Aorta (tissue), 5 donors: ENCODE results near the gene SPATA32. TPM values are rescaled to one million over a fixed set of nuclear protein-coding genes. Genes with fewer than 3 reads are reported as not detected.
A peak's percentile ranks its signal among the peaks of the same experiment; 100 is the strongest.

Experiments used
- ATAC-seq: fragments of 200-7000 bp; cut with Tn5 transposase; one replicate; pipeline ENCODE4 v1.9.1; 2022; ENCODE audit warnings: moderate library complexity; ENCODE audit not compliant: low FRiP score
- DNase-seq, 2 donors: peaks; one replicate each; pipeline ENCODE4 v3.0.0-alpha.2; 2020
- H3K27ac ChIP-seq, 2 donors: one replicate each; pipeline ENCODE4 v1.5.1; 2013; ENCODE audit warnings: low read length in 2 of 2, mild to moderate bottlenecking in 2 of 2, moderate library complexity in 2 of 2, control low read depth in 1 of 2, inconsistent platforms in 1 of 2, low read depth in 1 of 2
- H3K27me3 ChIP-seq, 2 donors: one replicate each; pipeline ENCODE4 v1.6.1; 2013; ENCODE audit warnings: control low read depth in 1 of 2, low read length in 1 of 2, mild to moderate bottlenecking in 1 of 2, moderate library complexity in 1 of 2; ENCODE audit not compliant: insufficient read depth in 2 of 2, control insufficient read depth in 1 of 2
- H3K36me3 ChIP-seq, 2 donors: one replicate each; pipeline ENCODE4 v1.6.1; 2013; ENCODE audit warnings: control low read depth in 1 of 2, low read length in 1 of 2, mild to moderate bottlenecking in 1 of 2; ENCODE audit not compliant: insufficient read depth in 2 of 2, control insufficient read depth in 1 of 2
- H3K4me1 ChIP-seq, 2 donors: one replicate each; pipeline ENCODE4 v1.6.1; 2013; ENCODE audit warnings: low read length in 2 of 2, control low read depth in 1 of 2, mild to moderate bottlenecking in 1 of 2, moderate library complexity in 1 of 2; ENCODE audit not compliant: insufficient read depth in 2 of 2, control insufficient read depth in 1 of 2
- H3K4me3 ChIP-seq, 2 donors: one replicate each; pipeline ENCODE4 v1.5.1; 2013; ENCODE audit warnings: low read length in 2 of 2, control low read depth in 1 of 2, mild to moderate bottlenecking in 1 of 2
- H3K9me3 ChIP-seq: one replicate; pipeline ENCODE4 v1.6.1; 2013; ENCODE audit warnings: mild to moderate bottlenecking, low read length; ENCODE audit not compliant: control insufficient read depth
- WGBS, 2 donors: extraction: QIAGEN DNeasy Blood & Tissue Kit; methylation state at CpG; one replicate each; pipeline ENCODE4 v1.1.7; 2013; 5-methylcytosine and 5-hydroxymethylcytosine counted together
- intact Hi-C, 2 donors: fragments of 100-400 bp; cut with DNase I; formaldehyde crosslinking; loops; one replicate each; pipeline versions ENCODE4 v1.14.2 to v1.15.0; 2022
- polyA plus RNA-seq, 2 donors: library from polyadenylated mRNA; stranded (reverse); fragments of 200-250 nt; gene quantifications; one replicate each; pipeline ENCODE4 v1.2.3, GENCODE V29; 2013
- total RNA-seq, 2 donors: library from RNA; stranded (reverse); fragmentation: NEBNext Ultra II Directional; extraction: Animal tissue kit (Norgen Biotek cat#: 25700); gene quantifications; one replicate each; pipeline ENCODE4 v1.2.1, GENCODE V29; 2021
- donor health status: healthy with polysubstance abuse.
- donor health status: Bipolar disorder and iron deficiency.
- donor health status: DM: no; HTN: no; CAD: no.
- donor health status: DM: no; HTN: no; CAD: no.
- donor health status: DM: yes; HTN: yes; CAD: no.

SPATA32 gene
- total and polyA plus RNA-seq, 4 donors = not detected

GRCh38 chr17:45289301-45290268 is 27.7 kb upstream of the SPATA32 start:
- H3K9me3 ChIP-seq = no peaks in the 10 kb centered on the region
- DNase-seq (no peak), ATAC-seq (no peak)
- peaks cover 0 to 2% of the 10 kb centered on the region in 2 donors for H3K36me3 ChIP-seq
- H3K4me3 ChIP-seq = no peak overlapping the region
- WGBS, 2 donors = 86 to 87% methylated on average over 15 of the region's 15 CpGs
- H3K27me3 ChIP-seq = no peaks in the 10 kb centered on the region
- H3K4me1 ChIP-seq = peaks cover 8 to 10% of the 10 kb centered on the region in 2 donors
- H3K27ac ChIP-seq = no peak overlapping the region
- intact Hi-C loops = loop anchor here in 1 of 2 donors (5.0 kb wide), 1 partner anchor 83 kb away; no protein-coding TSS in a partner anchor

GRCh38 chr17:45288825-45289224 is 26.9 kb upstream of the SPATA32 start:
- Histone ChIP-seq H3K9me3 (no peaks in the 10 kb centered on the region), H3K27me3 (no peaks in the 10 kb centered on the region), H3K36me3 (peaks cover 0 to 2% of the 10 kb centered on the region in 2 donors), H3K4me3 (no peak overlapping the region), H3K27ac (no peak overlapping the region), H3K4me1 (peaks cover 3 to 9% of the 10 kb centered on the region in 2 donors)
- ATAC-seq (no peak), DNase-seq (no peak)
- 34 to 45% methylated on average over 10 of the region's 10 CpGs for WGBS, 2 donors
- intact Hi-C loops = no loop called here

- H3K4me3 ChIP-seq = no peak overlapping the region
- intact Hi-C loops = no loop called here
- 71 to 73% methylated on average over 10 of the region's 10 CpGs for WGBS, 2 donors
Observed at GRCh38 chr17:45287526-45288500, 25.9 kb upstream of the SPATA32 start.

GRCh38 chr17:45286286-45286685 is 24.4 kb upstream of the SPATA32 start:
- Histone ChIP-seq H3K4me1 (no peaks in the 10 kb centered on the region), H3K4me3 (no peak overlapping the region), H3K36me3 (peaks cover 0 to 2% of the 10 kb centered on the region in 2 donors), H3K27ac (no peak overlapping the region), H3K27me3 (no peaks in the 10 kb centered on the region), H3K9me3 (no peaks in the 10 kb centered on the region)
- 91 to 96% methylated on average over 5 of the region's 5 CpGs for WGBS, 2 donors
- intact Hi-C loops = no loop called here
- no peak for DNase-seq
- no peak for ATAC-seq

More at GRCh38 chr17:45287526-45288500, 25.9 kb upstream of the SPATA32 start:
- DNase-seq (no peak), ATAC-seq (no peak)
- no peaks in the 10 kb centered on the region for H3K9me3 ChIP-seq
- H3K27ac ChIP-seq = no peak overlapping the region
- H3K36me3 ChIP-seq = peaks cover 0 to 2% of the 10 kb centered on the region in 2 donors
- H3K27me3 ChIP-seq = no peaks in the 10 kb centered on the region
- peaks cover 0 to 2% of the 10 kb centered on the region in 2 donors for H3K4me1 ChIP-seq

- 88 to 89% methylated on average over 21 of the region's 21 CpGs for WGBS, 2 donors
- Histone ChIP-seq H3K4me1 (no peaks in the 10 kb centered on the region), H3K27ac (no peak overlapping the region), H3K27me3 (no peaks in the 10 kb centered on the region), H3K36me3 (no peaks in the 10 kb centered on the region), H3K4me3 (no peak overlapping the region), H3K9me3 (no peaks in the 10 kb centered on the region)
- DNase-seq (no peak), ATAC-seq (no peak)
- intact Hi-C loops = no loop called here
Observed at GRCh38 chr17:45284176-45285140, 22.6 kb upstream of the SPATA32 start.

GRCh38 chr17:45283711-45284110 is 21.8 kb upstream of the SPATA32 start:
- H3K27ac ChIP-seq = no peak overlapping the region
- no peaks in the 10 kb centered on the region for H3K27me3 ChIP-seq
- H3K36me3 ChIP-seq = no peaks in the 10 kb centered on the region
- no peaks in the 10 kb centered on the region for H3K9me3 ChIP-seq
- H3K4me3 ChIP-seq = no peak overlapping the region
- ATAC-seq = no peak
- intact Hi-C loops = no loop called here
- 94% methylated on average over 10 of the region's 10 CpGs for WGBS, 2 donors
- H3K4me1 ChIP-seq = no peaks in the 10 kb centered on the region
- DNase-seq = peak in 1 of 2 donors; percentile 70

GRCh38 chr17:45282683-45283644 is 21.1 kb upstream of the SPATA32 start:
- H3K4me3 ChIP-seq = no peak overlapping the region
- no peaks in the 10 kb centered on the region for H3K27me3 ChIP-seq
- H3K4me1 ChIP-seq = peaks cover 0 to 2% of the 10 kb centered on the region in 2 donors
- 81 to 82% methylated on average over 21 of the region's 21 CpGs for WGBS, 2 donors
- H3K9me3 ChIP-seq = no peaks in the 10 kb centered on the region
- ATAC-seq = no peak
- no peaks in the 10 kb centered on the region for H3K36me3 ChIP-seq
- intact Hi-C loops = no loop called here
- no peak overlapping the region for H3K27ac ChIP-seq
- DNase-seq = peak in 1 of 2 donors; percentile 52
